ENCODE measurements around the gene NFKBIE. TPM values are rescaled to one million over a fixed set of nuclear protein-coding genes. Genes with fewer than 3 reads are reported as not detected.

NFKBIE gene
- total RNA-seq, 2 experiments from 2014 or later: 43.0 to 43.1 TPM

DNA sequence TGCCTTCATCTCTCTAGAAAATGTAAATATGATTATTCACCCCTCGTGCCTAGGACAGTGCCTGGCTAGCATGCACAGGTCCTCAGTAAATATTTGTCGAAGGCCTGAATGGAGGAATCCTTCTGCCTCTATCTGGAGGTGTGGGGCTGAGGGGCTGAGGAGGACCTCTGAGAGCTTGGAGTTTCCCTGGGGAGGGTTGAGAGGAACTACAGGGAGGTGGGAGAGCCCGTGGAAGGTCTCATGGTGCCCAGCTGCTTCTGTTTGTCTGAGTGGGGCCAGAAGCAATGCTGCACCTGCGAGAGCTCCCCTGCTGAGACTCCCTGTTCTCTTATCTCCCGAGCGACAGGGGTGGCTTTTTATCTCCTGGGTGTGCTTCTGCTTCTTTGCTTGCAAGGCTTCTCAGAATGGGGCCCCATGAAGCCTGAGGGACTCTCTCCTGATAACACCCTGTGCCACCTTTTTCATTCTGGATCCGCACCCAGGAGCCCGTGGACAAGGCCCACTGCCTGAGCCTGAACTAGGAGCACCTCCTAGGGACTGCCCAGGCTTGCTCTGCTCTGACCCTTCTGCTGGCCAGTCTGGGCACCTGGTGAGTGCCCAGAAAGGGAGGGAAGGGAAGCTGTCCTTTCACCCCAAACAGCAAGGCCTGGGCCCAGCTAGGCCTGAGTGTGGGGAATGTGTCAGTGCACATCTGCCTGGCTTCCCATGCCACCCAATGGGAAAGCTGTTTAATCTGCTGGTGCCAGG, 39.6 kb downstream of the NFKBIE start:
- intact Hi-C loops (cut with DNase I, micrococcal nuclease): loop anchor here in 1 of 2 experiments (2.0 to 10.0 kb wide), 2 partner anchors 99 to 591 kb away; partner anchors contain the start of genes MAD2L1BP, MRPL14 and TMEM63B
- Mint-ChIP-seq H3K27me3 (no peaks in the 10 kb centered on the region), H3K9me3 (no peaks in the 10 kb centered on the region), H3K36me3 (ENCODE audit: low read depth) (no peaks in the 10 kb centered on the region), H3K27ac (no peak overlapping the region), H3K4me3 (peak overlapping the region; percentile 35), H3K4me1 (ENCODE audit: low read depth) (peaks cover 28% of the 10 kb centered on the region)
- TF ChIP-seq, protein P1, sequence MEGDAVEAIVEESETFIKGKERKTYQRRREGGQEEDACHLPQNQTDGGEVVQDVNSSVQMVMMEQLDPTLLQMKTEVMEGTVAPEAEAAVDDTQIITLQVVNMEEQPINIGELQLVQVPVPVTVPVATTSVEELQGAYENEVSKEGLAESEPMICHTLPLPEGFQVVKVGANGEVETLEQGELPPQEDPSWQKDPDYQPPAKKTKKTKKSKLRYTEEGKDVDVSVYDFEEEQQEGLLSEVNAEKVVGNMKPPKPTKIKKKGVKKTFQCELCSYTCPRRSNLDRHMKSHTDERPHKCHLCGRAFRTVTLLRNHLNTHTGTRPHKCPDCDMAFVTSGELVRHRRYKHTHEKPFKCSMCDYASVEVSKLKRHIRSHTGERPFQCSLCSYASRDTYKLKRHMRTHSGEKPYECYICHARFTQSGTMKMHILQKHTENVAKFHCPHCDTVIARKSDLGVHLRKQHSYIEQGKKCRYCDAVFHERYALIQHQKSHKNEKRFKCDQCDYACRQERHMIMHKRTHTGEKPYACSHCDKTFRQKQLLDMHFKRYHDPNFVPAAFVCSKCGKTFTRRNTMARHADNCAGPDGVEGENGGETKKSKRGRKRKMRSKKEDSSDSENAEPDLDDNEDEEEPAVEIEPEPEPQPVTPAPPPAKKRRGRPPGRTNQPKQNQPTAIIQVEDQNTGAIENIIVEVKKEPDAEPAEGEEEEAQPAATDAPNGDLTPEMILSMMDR (IDR thresholded peaks at IDR 0.05): no peak
- POLR2A ChIA-PET: interaction anchor here (5.8 kb wide), 1 partner anchor 20 kb away, joined by 62 read pairs; the partner anchor contains the start of gene HSP90AB1
- CTCF ChIA-PET: no interaction called here
- no peak overlapping the region for H3K4me3 ChIP-seq (ENCODE audit: low read length)
- no peaks in the 10 kb centered on the region for H3K36me3 ChIP-seq (ENCODE audit: insufficient read depth, low read length)
- ATAC-seq (ENCODE audit: poor library complexity) (no peak), DNase-seq (no peak)
- H3K4me1 ChIP-seq (ENCODE audit: insufficient read depth, low read length): peaks cover 27% of the 10 kb centered on the region
- H3K27ac ChIP-seq (ENCODE audit: low read depth in 1 of 2, low read length in 2 of 2): no peak overlapping the region
- no peaks in the 10 kb centered on the region for H3K9me3 ChIP-seq (ENCODE audit: control insufficient read depth in 1 of 2, insufficient read depth in 1 of 2, low read length in 2 of 2)
- no peaks in the 10 kb centered on the region for H3K27me3 ChIP-seq (ENCODE audit: control insufficient read depth in 1 of 2, insufficient read depth in 2 of 2, low read length in 2 of 2)

DNA sequence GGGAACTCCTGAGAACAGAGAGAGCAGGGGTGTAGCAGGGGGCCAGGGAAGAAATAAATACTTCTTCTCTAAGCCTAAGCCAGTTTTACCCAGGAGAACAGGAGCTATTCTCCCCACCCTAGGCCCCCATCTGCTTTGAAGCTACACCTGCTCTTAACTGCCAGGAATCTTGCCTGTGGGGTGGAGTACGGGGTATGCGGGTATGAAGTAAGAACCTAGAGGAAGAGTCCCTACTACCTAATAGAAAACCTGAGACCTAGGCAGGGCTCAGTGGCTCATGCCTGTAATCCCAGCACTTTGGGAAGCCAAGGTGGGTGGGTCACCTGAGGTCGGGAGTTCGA, 40.4 kb downstream of the NFKBIE start:
- no peaks in the 10 kb centered on the region for H3K9me3 Mint-ChIP-seq
- H3K4me1 Mint-ChIP-seq (ENCODE audit: low read depth): peaks cover 28% of the 10 kb centered on the region
- intact Hi-C loops (cut with DNase I, micrococcal nuclease): loop anchor here (2.0 to 10.0 kb wide), 3 partner anchors 32 to 590 kb away; partner anchors contain the start of genes SLC35B2 (in 2 of the 2), MAD2L1BP (in 1 of the 2), MRPL14 (in 1 of the 2) and TMEM63B (in 1 of the 2)
- POLR2A ChIA-PET: interaction anchor here (0.9 to 5.8 kb wide), 5 partner anchors 13 to 53 kb away, joined by 3 to 62 read pairs (median 5); partner anchors contain the start of genes HSP90AB1, SLC35B2 and TMEM151B
- TF ChIP-seq, protein P1 (IDR thresholded peaks at IDR 0.05): no peak
- Histone ChIP-seq H3K4me3 (ENCODE audit: low read length) (no peak overlapping the region), H3K27ac (ENCODE audit: low read depth in 1 of 2, low read length in 2 of 2) (no peak overlapping the region), H3K9me3 (ENCODE audit: control insufficient read depth in 1 of 2, insufficient read depth in 1 of 2, low read length in 2 of 2) (no peaks in the 10 kb centered on the region), H3K27me3 (ENCODE audit: control insufficient read depth in 1 of 2, insufficient read depth in 2 of 2, low read length in 2 of 2) (no peaks in the 10 kb centered on the region), H3K36me3 (ENCODE audit: insufficient read depth, low read length) (no peaks in the 10 kb centered on the region), H3K4me1 (ENCODE audit: insufficient read depth, low read length) (peaks cover 27% of the 10 kb centered on the region)
- CTCF ChIA-PET: interaction anchor here (1.3 kb wide), 1 partner anchor 32 kb away, joined by 5 read pairs; the partner anchor contains the start of gene SLC35B2
- H3K36me3 Mint-ChIP-seq (ENCODE audit: low read depth): no peaks in the 10 kb centered on the region
- H3K27ac Mint-ChIP-seq: no peak overlapping the region
- no peak for DNase-seq
- no peak for ATAC-seq (ENCODE audit: poor library complexity)
- peak overlapping the region; percentile 84 for H3K4me3 Mint-ChIP-seq
- no peaks in the 10 kb centered on the region for H3K27me3 Mint-ChIP-seq

DNA sequence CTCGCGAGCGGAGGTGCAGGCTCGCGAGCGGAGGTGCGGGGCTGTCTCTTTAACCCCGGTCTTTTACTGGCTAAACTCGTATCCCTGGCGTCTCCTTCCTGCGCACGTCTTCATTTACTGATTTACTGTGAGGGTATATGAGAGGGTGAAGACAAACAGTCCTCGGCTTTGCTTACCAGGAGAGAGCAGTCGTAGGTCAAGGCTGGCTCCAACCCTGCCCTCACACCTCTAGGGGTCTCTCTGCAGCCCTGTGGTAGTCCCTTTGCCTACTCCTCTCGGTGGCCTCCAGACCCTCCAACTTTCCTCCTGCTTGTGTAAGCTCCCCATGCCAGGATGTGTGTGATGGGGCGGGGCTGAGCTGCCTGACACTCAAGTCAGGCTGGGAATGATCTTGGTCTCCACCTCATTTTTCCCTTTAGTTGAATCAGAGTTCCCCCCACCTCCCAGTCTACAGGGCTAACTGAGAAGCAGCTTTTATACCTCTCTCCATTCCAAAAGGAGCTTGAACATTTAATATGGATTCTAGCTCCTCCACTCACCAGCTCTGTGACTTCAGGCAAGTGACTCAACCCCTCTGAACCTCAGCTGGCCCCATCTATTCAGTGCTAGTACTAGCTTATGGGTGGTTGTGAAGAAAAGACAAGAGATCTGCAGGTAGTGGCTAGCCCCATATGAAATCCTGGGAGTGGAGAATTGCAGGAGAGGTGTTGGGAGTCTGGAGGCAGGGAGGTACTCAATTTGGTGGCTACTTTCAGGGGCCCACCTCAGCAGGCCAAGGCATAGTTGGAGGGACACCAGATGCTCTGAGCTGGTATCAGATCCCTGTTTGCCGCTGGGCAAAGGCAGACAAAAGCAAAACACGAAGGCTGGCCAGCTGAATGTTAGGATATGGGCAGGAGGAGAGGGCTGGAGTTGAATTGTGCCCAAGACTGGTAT, 41.1 kb downstream of the NFKBIE start:
- CTCF ChIA-PET: interaction anchor here (0.6 to 1.8 kb wide), 9 partner anchors 11 to 89 kb away, joined by 3 to 7 read pairs (median 4); partner anchors contain the start of genes AARS2, HSP90AB1 and SLC35B2
- no peak for ATAC-seq (ENCODE audit: poor library complexity)
- POLR2A ChIA-PET: interaction anchor here (0.5 to 5.8 kb wide), 6 partner anchors 13 to 52 kb away, joined by 3 to 62 read pairs (median 4); partner anchors contain the start of genes HSP90AB1, SLC35B2 and TMEM151B
- Histone ChIP-seq H3K9me3 (ENCODE audit: control insufficient read depth in 1 of 2, insufficient read depth in 1 of 2, low read length in 2 of 2) (no peaks in the 10 kb centered on the region), H3K36me3 (ENCODE audit: insufficient read depth, low read length) (no peaks in the 10 kb centered on the region), H3K4me3 (ENCODE audit: low read length) (peak overlapping the region; percentile 55), H3K27me3 (ENCODE audit: control insufficient read depth in 1 of 2, insufficient read depth in 2 of 2, low read length in 2 of 2) (peaks cover under 1 to 1% of the 10 kb centered on the region in 2 experiments), H3K27ac (ENCODE audit: low read depth in 1 of 2, low read length in 2 of 2) (no peak overlapping the region), H3K4me1 (ENCODE audit: insufficient read depth, low read length) (peaks cover 33% of the 10 kb centered on the region)
- H3K9me3 Mint-ChIP-seq: no peaks in the 10 kb centered on the region
- H3K36me3 Mint-ChIP-seq (ENCODE audit: low read depth): no peaks in the 10 kb centered on the region
- intact Hi-C loops (cut with DNase I, micrococcal nuclease): loop anchor here (2.0 to 10.0 kb wide), 3 partner anchors 33 to 589 kb away; partner anchors contain the start of genes SLC35B2 (in 2 of the 2), MAD2L1BP (in 1 of the 2), MRPL14 (in 1 of the 2) and TMEM63B (in 1 of the 2)
- peak overlapping the region; percentile 84 for H3K4me3 Mint-ChIP-seq
- H3K4me1 Mint-ChIP-seq (ENCODE audit: low read depth): peaks cover 28% of the 10 kb centered on the region
- no peak overlapping the region for H3K27ac Mint-ChIP-seq
- peak in 1 of 14 experiments; percentile 24 for DNase-seq
- no peaks in the 10 kb centered on the region for H3K27me3 Mint-ChIP-seq
- TF ChIP-seq, protein P1 (IDR thresholded peaks at IDR 0.05): no peak
